IPS DF 19.7 (cell line): ENCODE data around the gene KRT14.
"Not testable (repeated sequence)": the region's sequence is repeated elsewhere in the genome, so short reads cannot be mapped to it uniquely, and the experiment has no call there.

Experiments
- DNase-seq: peaks from one replicate; pipeline ENCODE4 v3.0.0-alpha.2; 2013; ENCODE audit warnings: low read depth, low spot score

Gene KRT14

GRCh38 chr17:41586863-41587495, at the start of gene KRT14:
TSS of gene KRT14 (minus strand) at chr17:41586895. CDS start at chr17:41586834, 61 bp downstream.
- no peak for DNase-seq

GRCh38 chr17:41635121-41636097, 48.7 kb upstream of the KRT14 start:
- DNase-seq = no peak

- no peak for DNase-seq
Observed at GRCh38 chr17:41634639-41635038, 47.9 kb upstream of the KRT14 start.

GRCh38 chr17:41633556-41634199, 47.0 kb upstream of the KRT14 start:
- no peak for DNase-seq

GRCh38 chr17:41632482-41633105, 45.9 kb upstream of the KRT14 start:
- DNase-seq = no peak

- DNase-seq = no peak
Observed at GRCh38 chr17:41631898-41632285, 45.2 kb upstream of the KRT14 start.

- DNase-seq = no peak
Observed at GRCh38 chr17:41631025-41631897, 44.6 kb upstream of the KRT14 start.

GRCh38 chr17:41629826-41630670, 43.4 kb upstream of the KRT14 start:
- DNase-seq = no peak

- DNase-seq = no peak
Observed at GRCh38 chr17:41629316-41629715, 42.6 kb upstream of the KRT14 start.

- DNase-seq = not testable (repeated sequence)
Observed at GRCh38 chr17:41628621-41629255, 42.0 kb upstream of the KRT14 start.

- DNase-seq = not testable (repeated sequence)
Observed at GRCh38 chr17:41628073-41628370, 41.3 kb upstream of the KRT14 start.

GRCh38 chr17:41627316-41628072, 40.8 kb upstream of the KRT14 start:
- no peak for DNase-seq

GRCh38 chr17:41626914-41627295, 40.2 kb upstream of the KRT14 start:
- not testable (repeated sequence) for DNase-seq

GRCh38 chr17:41626028-41626913, 39.6 kb upstream of the KRT14 start:
- DNase-seq = not testable (repeated sequence)

GRCh38 chr17:41625602-41626001, 38.9 kb upstream of the KRT14 start:
- no peak for DNase-seq

- no peak for DNase-seq
Observed at GRCh38 chr17:41624208-41625101, 37.8 kb upstream of the KRT14 start, which contains the start of gene KRT17. TSS of gene KRT17 (minus strand) at chr17:41624575. CDS start at chr17:41624509, 66 bp downstream.
